ENCODE measurements around the gene NKX3-2. TPM values are rescaled to one million over a fixed set of nuclear protein-coding genes. Genes with fewer than 3 reads are reported as not detected.

The NKX3-2 gene
- total RNA-seq, 2 experiments from 2014 or later, result not detected

DNA sequence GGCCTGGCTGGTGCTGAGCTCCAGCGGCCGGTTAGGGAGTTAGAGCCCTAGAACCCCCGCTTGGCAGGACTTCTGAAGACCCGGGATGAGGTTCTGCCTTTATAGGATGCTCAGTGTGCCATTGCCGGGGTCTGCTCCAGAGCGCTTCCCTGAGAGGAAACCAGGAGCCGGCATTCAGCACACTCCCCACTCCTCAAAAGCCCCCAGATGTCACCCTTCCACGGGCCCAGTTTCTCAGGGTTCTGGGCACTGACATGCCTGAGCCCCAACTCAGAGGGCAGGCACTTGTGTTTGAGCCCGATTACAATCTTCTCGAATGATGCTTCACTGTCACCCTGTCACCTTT, 6.5 kb downstream of the NKX3-2 start:
- intact Hi-C loops (cut with DNase I, micrococcal nuclease), result loop anchor here in 1 of 2 experiments (1.0 kb wide), 1 partner anchor 7 kb away; no protein-coding TSS in a partner anchor
- Mint-ChIP-seq H3K4me3 (no peak overlapping the region), H3K27me3 (peaks cover 82% of the 10 kb centered on the region), H3K36me3 (ENCODE audit: low read depth) (peaks cover 2% of the 10 kb centered on the region), H3K4me1 (peaks cover 38% of the 10 kb centered on the region), H3K27ac (no peak overlapping the region), H3K9me3 (ENCODE audit: low read depth) (peaks cover 10% of the 10 kb centered on the region)
- CTCF ChIA-PET, result no interaction called here
- POLR2A ChIA-PET, result no interaction called here
- ATAC-seq, result no peak
- DNase-seq, result no peak

DNA sequence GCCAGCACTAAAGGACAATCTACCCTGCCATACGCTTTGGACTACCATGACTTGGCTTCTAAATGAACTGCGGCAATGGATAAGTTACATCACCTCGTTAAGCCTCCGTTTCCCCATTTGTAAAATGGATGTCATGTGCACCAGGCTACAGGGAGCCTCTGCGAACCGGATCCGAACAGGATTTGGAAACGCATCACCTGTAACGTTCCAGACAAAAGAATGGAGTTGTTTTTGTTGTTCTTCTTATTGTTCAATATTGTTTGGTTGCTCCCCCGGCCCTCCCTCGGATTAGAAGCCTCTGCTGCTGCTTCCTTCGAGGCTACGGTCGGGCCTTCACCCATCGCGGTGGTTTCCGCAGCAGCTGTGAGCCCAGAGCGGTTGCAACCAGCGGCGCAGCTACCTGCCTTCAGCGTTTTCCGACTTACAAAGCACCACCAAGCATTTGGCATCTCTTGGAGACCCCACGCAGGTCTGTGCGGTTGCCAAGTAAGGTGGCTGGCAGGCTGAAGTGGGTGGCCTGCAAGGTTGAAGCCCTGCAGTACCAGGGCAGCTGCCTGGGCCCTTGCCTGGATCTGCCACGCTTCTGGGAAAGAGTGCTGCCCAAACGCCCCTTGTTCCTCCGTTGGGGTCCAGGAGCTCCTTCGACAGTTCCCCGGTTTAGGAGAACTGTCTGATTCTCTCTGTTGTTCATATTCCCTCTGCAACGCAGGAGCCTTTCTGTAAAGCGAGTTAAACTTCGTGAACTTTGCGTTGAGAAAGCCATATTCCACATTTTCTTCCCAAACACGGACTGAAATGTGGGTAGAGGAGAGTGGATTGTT, 7.1 kb downstream of the NKX3-2 start:
- peak; percentile 43 for DNase-seq
- intact Hi-C loops (cut with DNase I, micrococcal nuclease), result loop anchor here in 1 of 2 experiments (1.0 kb wide), 1 partner anchor 8 kb away; no protein-coding TSS in a partner anchor
- peaks cover 36% of the 10 kb centered on the region for H3K4me1 Mint-ChIP-seq
- no peak overlapping the region for H3K27ac Mint-ChIP-seq
- peaks cover 2% of the 10 kb centered on the region for H3K36me3 Mint-ChIP-seq (ENCODE audit: low read depth)
- no peak overlapping the region for H3K4me3 Mint-ChIP-seq
- peaks cover 10% of the 10 kb centered on the region for H3K9me3 Mint-ChIP-seq (ENCODE audit: low read depth)
- POLR2A ChIA-PET, result no interaction called here
- H3K27me3 Mint-ChIP-seq, result peaks cover 83% of the 10 kb centered on the region
- CTCF ChIA-PET, result no interaction called here
- no peak for ATAC-seq

DNA sequence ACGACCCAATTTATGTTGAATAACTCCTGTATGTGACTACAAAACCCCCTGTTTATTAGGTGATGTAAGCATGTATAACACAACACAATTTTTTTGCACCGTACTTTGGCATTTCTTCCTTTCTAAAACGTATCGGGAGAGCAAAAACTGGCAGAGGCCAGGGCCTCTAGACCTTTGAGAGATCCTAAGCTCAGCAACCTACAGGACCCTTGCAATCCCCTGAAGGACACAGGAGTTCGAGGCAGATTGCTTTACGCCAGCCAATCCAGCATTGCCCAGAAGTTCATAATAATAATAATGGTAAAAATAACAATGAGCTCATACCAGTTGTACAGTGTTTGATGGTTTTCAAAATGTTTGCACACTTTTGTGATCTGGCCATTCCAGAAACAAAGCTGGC, 7.7 kb downstream of the NKX3-2 start:
- H3K9me3 Mint-ChIP-seq (ENCODE audit: low read depth), result peaks cover 10% of the 10 kb centered on the region
- DNase-seq, result no peak
- H3K36me3 Mint-ChIP-seq (ENCODE audit: low read depth), result peaks cover 2% of the 10 kb centered on the region
- peaks cover 34% of the 10 kb centered on the region for H3K4me1 Mint-ChIP-seq
- no peak overlapping the region for H3K4me3 Mint-ChIP-seq
- H3K27ac Mint-ChIP-seq, result no peak overlapping the region
- ChIA-PET POLR2A (no interaction called here), CTCF (no interaction called here)
- peaks cover 81% of the 10 kb centered on the region for H3K27me3 Mint-ChIP-seq
- ATAC-seq, result no peak
- intact Hi-C loops (cut with DNase I, micrococcal nuclease), result loop anchor here in 1 of 2 experiments (1.0 kb wide), 1 partner anchor 9 kb away; no protein-coding TSS in a partner anchor

DNA sequence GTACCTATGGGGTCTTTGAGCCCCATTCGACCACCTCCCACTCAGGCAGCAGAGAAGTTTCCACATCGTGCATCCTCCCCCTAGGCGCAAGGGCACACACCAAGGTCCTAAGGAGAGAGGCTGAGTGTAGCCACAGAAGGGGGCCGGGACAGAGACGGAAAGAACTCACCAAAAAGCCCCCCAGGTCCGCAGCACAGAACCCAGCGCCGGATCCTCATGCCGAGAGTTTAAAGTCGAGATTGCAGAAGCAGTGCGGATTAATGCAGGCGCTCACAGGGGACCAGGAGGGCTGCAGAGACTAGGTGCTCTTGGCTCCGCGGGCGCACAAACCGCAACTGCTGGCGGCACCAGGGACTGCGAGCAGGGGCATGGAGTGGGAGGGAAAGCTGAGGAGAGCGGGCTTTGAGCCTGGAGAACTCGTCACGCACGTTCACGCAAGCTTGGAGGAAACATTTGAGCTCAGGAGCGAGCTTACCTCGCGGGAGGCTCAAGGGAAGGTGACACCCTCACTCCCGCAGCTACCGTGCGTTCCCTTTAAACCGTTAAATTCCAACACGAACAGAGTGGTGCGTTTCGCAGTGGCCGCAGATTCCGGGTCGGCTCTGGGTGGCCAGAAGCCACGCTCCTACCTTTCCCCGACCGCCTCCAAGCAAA, 8.5 kb downstream of the NKX3-2 start:
- DNase-seq (peak; percentile 27), ATAC-seq (no peak)
- ChIA-PET POLR2A (no interaction called here), CTCF (no interaction called here)
- peaks cover 83% of the 10 kb centered on the region for H3K27me3 Mint-ChIP-seq
- no peak overlapping the region for H3K27ac Mint-ChIP-seq
- intact Hi-C loops (cut with DNase I, micrococcal nuclease), result no loop called here
- no peak overlapping the region for H3K4me3 Mint-ChIP-seq
- H3K4me1 Mint-ChIP-seq, result peaks cover 40% of the 10 kb centered on the region
- H3K36me3 Mint-ChIP-seq (ENCODE audit: low read depth), result peaks cover 2% of the 10 kb centered on the region
- peaks cover 10% of the 10 kb centered on the region for H3K9me3 Mint-ChIP-seq (ENCODE audit: low read depth)

DNA sequence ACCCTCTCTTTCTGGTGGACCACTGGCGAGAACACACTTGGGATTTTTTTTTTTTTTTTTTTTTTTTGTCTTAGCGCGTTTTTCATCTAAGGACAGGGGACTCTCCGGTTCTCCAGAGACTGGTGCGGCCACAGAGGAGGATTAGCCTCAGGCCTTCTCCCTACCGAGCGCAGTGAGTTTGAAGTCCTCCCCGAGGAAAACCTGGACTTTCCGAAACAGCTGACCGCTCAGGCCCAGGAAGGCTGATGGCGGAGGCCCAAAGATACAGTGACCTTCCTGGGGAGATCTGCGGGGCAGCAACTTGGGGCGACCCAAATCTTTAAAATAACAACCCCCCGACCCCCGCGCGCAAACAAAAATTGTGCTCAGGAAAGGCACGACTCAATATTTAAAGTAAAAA, 9.2 kb downstream of the NKX3-2 start:
- POLR2A ChIA-PET, result interaction anchor here (0.6 kb wide), 1 partner anchor 692 kb away, joined by 5 read pairs; no protein-coding TSS in a partner anchor
- peaks cover 10% of the 10 kb centered on the region for H3K9me3 Mint-ChIP-seq (ENCODE audit: low read depth)
- intact Hi-C loops (cut with DNase I, micrococcal nuclease), result no loop called here
- H3K36me3 Mint-ChIP-seq (ENCODE audit: low read depth), result peaks cover 2% of the 10 kb centered on the region
- H3K4me3 Mint-ChIP-seq, result no peak overlapping the region
- no peak for ATAC-seq
- no peak for DNase-seq
- H3K27ac Mint-ChIP-seq, result no peak overlapping the region
- CTCF ChIA-PET, result interaction anchor here (1.1 to 1.4 kb wide), 2 partner anchors 9 to 13 kb away, joined by 3 to 4 read pairs; no protein-coding TSS in a partner anchor
- peaks cover 36% of the 10 kb centered on the region for H3K4me1 Mint-ChIP-seq
- peaks cover 83% of the 10 kb centered on the region for H3K27me3 Mint-ChIP-seq

DNA sequence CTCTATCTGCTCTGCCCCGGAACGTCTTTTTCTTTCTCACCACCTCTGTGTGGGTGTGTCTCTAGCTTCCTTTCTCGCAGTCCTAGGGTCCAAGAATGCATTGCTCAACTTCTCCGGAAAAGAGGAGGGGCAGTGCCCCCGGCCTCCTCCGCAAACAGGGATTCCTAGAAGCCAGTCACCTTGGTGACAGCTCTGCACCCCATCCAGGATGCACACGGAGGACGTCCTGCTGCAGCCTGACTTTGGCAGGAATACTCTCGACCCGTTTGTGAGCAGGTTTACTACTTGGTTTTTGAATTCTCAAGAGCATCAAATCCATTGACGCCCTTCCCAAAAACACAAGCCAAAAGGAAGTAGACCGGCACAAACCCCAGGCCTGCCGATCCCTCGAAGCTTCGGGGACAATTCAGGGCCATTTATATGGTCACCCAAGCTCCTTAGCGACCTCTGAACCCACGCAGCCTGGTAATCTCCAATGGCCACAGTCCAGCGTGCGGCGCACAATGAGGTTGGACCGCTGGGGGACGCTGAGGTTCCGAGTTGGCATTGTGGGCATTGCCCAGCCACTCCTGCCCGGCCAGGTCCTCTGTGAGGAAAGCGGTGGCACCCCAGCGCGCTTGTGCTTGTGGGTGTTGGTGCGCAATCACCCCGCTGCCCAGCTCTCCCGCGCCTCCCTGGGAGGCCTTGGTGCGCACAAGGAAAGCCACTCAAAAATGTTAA, 9.8 kb downstream of the NKX3-2 start:
- H3K27ac Mint-ChIP-seq, result no peak overlapping the region
- intact Hi-C loops (cut with DNase I, micrococcal nuclease), result no loop called here
- no peak for ATAC-seq
- peaks cover 2% of the 10 kb centered on the region for H3K36me3 Mint-ChIP-seq (ENCODE audit: low read depth)
- POLR2A ChIA-PET, result interaction anchor here (0.6 kb wide), 1 partner anchor 691 kb away, joined by 5 read pairs; no protein-coding TSS in a partner anchor
- peaks cover 84% of the 10 kb centered on the region for H3K27me3 Mint-ChIP-seq
- peaks cover 10% of the 10 kb centered on the region for H3K9me3 Mint-ChIP-seq (ENCODE audit: low read depth)
- H3K4me3 Mint-ChIP-seq, result no peak overlapping the region
- CTCF ChIA-PET, result interaction anchor here (0.6 to 1.4 kb wide), 3 partner anchors 9 to 506 kb away, joined by 3 to 4 read pairs (median 3); no protein-coding TSS in a partner anchor
- peaks cover 36% of the 10 kb centered on the region for H3K4me1 Mint-ChIP-seq
- DNase-seq, result no peak

DNA sequence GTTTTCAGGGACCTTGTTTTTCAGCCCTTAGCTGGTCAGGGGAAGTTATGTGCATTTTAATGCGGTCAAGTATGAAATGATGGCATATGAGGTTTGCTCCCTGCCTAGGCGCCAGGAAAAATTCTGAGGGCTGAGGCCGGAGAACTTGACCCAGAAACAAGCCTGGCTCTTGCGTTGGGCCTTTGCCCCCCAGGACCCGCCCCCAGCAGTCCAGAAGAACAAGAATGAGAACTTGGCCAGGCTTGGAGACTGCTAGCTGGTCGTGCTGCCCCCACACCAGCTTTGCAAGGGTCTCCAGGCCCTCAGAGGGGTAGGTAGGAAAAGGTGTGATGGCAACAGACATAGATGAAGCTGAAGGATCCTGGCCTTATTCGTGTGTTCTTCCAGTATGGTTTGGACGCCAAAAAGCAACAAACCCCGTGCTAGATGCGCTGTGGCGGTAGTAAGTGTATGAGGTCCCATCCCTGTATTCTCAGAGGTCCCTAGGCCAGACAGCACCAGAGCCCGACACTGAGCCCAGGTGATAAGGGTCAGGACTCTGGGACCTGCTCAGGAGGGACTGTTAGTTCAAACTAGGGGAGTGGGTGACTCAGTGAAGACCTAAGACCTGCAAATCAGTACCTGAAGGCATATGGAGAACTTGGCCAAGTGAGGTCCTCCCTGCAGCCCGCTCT, 10.5 kb downstream of the NKX3-2 start:
- Mint-ChIP-seq H3K27me3 (peaks cover 83% of the 10 kb centered on the region), H3K4me1 (peaks cover 36% of the 10 kb centered on the region), H3K9me3 (ENCODE audit: low read depth) (peaks cover 12% of the 10 kb centered on the region), H3K27ac (no peak overlapping the region), H3K4me3 (no peak overlapping the region), H3K36me3 (ENCODE audit: low read depth) (peaks cover 4% of the 10 kb centered on the region)
- intact Hi-C loops (cut with DNase I, micrococcal nuclease), result no loop called here
- CTCF ChIA-PET, result interaction anchor here (0.6 to 1.4 kb wide), 3 partner anchors 10 to 505 kb away, joined by 3 to 4 read pairs (median 3); no protein-coding TSS in a partner anchor
- no peak for DNase-seq
- no peak for ATAC-seq
- POLR2A ChIA-PET, result no interaction called here

DNA sequence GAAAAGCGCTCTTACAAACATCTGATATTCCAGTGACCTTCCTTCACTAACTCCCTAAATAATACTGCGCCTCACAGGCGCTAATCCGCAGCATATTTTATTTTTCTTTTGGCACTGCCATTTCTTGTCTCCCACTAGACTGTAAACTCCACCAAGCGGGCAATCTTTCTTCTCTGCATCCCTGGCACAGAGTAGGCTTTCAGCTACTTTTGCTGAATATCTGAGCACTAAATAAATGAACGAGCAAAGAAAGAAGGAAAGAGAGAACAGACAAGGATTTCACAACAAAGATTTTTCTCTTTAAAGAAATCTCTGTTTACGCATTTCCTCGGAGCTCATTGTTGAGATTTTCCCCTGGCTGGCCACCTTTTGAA, 12.7 kb downstream of the NKX3-2 start:
- Mint-ChIP-seq H3K9me3 (ENCODE audit: low read depth) (peaks cover 5% of the 10 kb centered on the region), H3K36me3 (ENCODE audit: low read depth) (peaks cover 4% of the 10 kb centered on the region), H3K27ac (no peak overlapping the region), H3K27me3 (peaks cover 82% of the 10 kb centered on the region), H3K4me3 (no peak overlapping the region), H3K4me1 (peaks cover 36% of the 10 kb centered on the region)
- intact Hi-C loops (cut with DNase I, micrococcal nuclease), result no loop called here
- DNase-seq, result no peak
- POLR2A ChIA-PET, result no interaction called here
- CTCF ChIA-PET, result no interaction called here
- ATAC-seq, result no peak

DNA sequence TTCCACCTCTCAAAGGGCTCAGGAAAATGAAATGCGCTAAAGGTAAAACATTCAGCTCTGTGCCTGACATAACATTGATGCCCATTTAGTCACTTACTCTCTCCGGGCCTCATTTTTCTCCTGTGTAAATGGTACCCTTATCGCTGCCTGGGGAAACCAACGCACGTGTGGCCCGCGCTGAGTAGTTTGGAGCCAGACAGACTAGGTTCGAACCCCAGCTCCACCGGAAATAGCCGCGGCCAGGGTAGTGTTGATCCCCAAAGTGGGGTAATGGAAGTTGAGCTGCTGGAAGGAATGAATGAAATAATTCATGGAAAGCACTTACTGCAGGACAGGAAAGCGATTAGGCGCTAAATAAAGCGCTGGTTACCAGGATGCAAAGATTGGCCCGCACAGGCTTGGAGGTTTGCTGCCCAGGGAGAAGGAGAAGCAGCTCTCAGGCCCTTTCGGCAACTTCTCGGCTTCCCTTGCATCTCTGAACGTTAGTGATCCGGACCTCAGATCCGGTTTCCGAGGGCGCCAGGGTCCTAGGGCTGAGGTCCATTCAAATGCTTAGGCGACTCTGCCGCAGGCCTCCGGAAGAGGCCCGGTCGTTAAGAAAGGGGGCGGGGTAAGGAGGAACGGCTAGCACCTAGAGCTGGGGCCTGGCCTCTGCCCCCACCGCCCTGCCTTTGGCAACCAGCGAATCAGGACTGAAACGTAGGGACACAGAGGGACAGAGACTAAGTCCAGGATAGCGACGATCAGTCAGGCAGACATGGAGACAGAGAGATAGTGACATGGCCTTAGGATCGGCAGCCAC, 13.3 kb downstream of the NKX3-2 start:
- DNase-seq (no peak), ATAC-seq (no peak)
- no peak overlapping the region for H3K27ac Mint-ChIP-seq
- intact Hi-C loops (cut with DNase I, micrococcal nuclease), result no loop called here
- POLR2A ChIA-PET, result no interaction called here
- CTCF ChIA-PET, result interaction anchor here (0.6 to 1.0 kb wide), 4 partner anchors 9 to 52 kb away, joined by 3 read pairs; no protein-coding TSS in a partner anchor
- H3K27me3 Mint-ChIP-seq, result peaks cover 80% of the 10 kb centered on the region
- peaks cover 4% of the 10 kb centered on the region for H3K36me3 Mint-ChIP-seq (ENCODE audit: low read depth)
- peaks cover 36% of the 10 kb centered on the region for H3K4me1 Mint-ChIP-seq
- no peak overlapping the region for H3K4me3 Mint-ChIP-seq
- peaks cover 3% of the 10 kb centered on the region for H3K9me3 Mint-ChIP-seq (ENCODE audit: low read depth)

DNA sequence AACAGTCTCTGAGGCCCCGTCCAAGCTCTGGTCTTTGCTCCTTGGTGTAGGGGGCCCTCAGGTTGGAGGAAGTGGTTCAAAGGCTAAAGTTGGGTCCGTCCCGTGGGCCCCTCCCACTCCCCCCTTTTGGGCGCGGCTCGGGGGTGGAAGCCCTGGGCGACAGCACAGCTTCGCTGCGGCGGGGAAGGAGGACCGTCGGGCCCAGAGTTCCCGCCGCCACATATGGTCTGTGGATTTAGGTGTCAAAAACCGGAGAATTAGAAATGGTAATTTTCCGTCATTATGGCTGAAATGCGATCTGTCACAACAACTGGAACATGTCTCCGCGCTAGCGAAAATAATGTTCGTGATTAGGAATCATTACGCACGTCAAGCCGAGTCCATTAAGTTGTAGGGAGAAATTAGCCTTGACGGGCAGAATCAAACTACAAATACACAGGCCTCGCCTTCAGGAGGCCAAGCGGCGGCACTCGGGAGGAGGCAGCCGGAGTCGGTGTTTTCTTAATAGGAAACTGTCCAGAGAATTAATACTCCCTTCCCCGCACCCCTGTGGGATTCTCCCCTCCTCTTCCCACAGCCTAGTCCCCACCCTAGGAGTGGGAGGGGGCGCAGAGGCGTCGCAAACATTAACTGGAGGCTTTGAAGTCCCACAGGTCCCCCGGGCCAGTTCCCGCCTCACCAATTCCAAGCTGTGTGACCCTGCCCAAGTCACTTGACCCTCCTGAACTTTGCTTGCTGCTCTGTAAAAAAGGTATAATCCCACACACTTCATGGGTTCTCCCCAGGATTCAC, 15.0 kb downstream of the NKX3-2 start:
- Mint-ChIP-seq H3K9me3 (ENCODE audit: low read depth) (peaks cover 7% of the 10 kb centered on the region), H3K27me3 (peaks cover 81% of the 10 kb centered on the region), H3K36me3 (ENCODE audit: low read depth) (peaks cover 8% of the 10 kb centered on the region), H3K4me1 (peaks cover 36% of the 10 kb centered on the region), H3K4me3 (peak overlapping the region; percentile 33), H3K27ac (no peak overlapping the region)
- ChIA-PET CTCF (no interaction called here), POLR2A (no interaction called here)
- DNase-seq (peak; percentile 7), ATAC-seq (no peak)
- intact Hi-C loops (cut with DNase I, micrococcal nuclease), result loop anchor here (1.0 to 2.0 kb wide), 2 partner anchors 10 to 15 kb away; partner anchors contain the start of gene NKX3-2 (in 1 of the 2)

All from activated CD4-positive, alpha-beta T cell treated with anti-CD3 and anti-CD28 coated beads for 36 hours (primary cell).